ENCODE data around the gene STIMATE. TPM values are rescaled to one million over a fixed set of nuclear protein-coding genes. Genes with fewer than 3 reads are reported as not detected.

STIMATE gene
- total and polyA plus RNA-seq, 9 of the 15 experiments (the other 6 are each of a cell fraction or from before 2014, with no cell fraction given) = 0.14 to 7.7 (median 4.9) TPM

GRCh38 chr3:52939600-52939999 is 42.3 kb upstream of the STIMATE start:
- no peak overlapping the region for H3K4me3 ChIP-seq

More at GRCh38 chr3:52939600-52939999, 42.3 kb upstream of the STIMATE start:
- Histone ChIP-seq H4K20me1 (replicated peaks; ENCODE audit: control insufficient read depth, insufficient read depth, low read length) (no peaks in the 10 kb centered on the region), H3K27ac (ENCODE audit: extremely low read depth, low read depth, low read length) (no peak overlapping the region), H3K4me2 (ENCODE audit: insufficient read depth, low read length) (no peak overlapping the region), H3K27me3 (ENCODE audit: control insufficient read depth in 2 of 2, insufficient read depth in 2 of 2, low read length in 2 of 2) (no peaks in the 10 kb centered on the region), H2AFZ (ENCODE audit: low read depth, low read length) (no peak overlapping the region), H3K9ac (ENCODE audit: insufficient read depth in 1 of 2, low read depth in 2 of 2, low read length in 2 of 2) (no peak overlapping the region), H3K4me1 (replicated peaks in 1 of 2; ENCODE audit: control insufficient read depth in 2 of 2, insufficient read depth in 2 of 2, low read length in 2 of 2) (no peaks in the 10 kb centered on the region; a peak in 1 of 5 replicates), H3K79me2 (ENCODE audit: control insufficient read depth, insufficient read depth, low read length) (no peaks in the 10 kb centered on the region), H3K36me3 (ENCODE audit: control insufficient read depth, insufficient read depth, low read length) (no peaks in the 10 kb centered on the region), H3K9me1 (ENCODE audit: control insufficient read depth, insufficient read depth, low read length) (no peaks in the 10 kb centered on the region), H3K9me3 (replicated peaks; ENCODE audit: control insufficient read depth, insufficient read depth, low read depth, low read length) (no peaks in the 10 kb centered on the region)
- ATAC-seq = no peak
- no peak for DNase-seq (ENCODE audit: extremely low read depth in 1 of 4, low spot score in 3 of 4)
- no peak for FAIRE-seq
- TF ChIP-seq GTF2F1 (IDR thresholded peaks at IDR 0.05; ENCODE audit: low read depth, low read length) (no peak), ZNF316 (IDR thresholded peaks at IDR 0.05) (peak; percentile 76), C11orf30 (IDR thresholded peaks at IDR 0.05; ENCODE audit: low read depth) (peak; percentile 80), MAFG (tag; conservative IDR thresholded peaks at IDR 0.05) (peak; percentile 42; the same call in 1 of the 2 replicates), NFE2 (IDR thresholded peaks at IDR 0.05; ENCODE audit: low read depth) (0 out of 2 replicates have a peak, but pooled peaks have one; percentile 20)
- TF ChIP-seq, protein P1, sequence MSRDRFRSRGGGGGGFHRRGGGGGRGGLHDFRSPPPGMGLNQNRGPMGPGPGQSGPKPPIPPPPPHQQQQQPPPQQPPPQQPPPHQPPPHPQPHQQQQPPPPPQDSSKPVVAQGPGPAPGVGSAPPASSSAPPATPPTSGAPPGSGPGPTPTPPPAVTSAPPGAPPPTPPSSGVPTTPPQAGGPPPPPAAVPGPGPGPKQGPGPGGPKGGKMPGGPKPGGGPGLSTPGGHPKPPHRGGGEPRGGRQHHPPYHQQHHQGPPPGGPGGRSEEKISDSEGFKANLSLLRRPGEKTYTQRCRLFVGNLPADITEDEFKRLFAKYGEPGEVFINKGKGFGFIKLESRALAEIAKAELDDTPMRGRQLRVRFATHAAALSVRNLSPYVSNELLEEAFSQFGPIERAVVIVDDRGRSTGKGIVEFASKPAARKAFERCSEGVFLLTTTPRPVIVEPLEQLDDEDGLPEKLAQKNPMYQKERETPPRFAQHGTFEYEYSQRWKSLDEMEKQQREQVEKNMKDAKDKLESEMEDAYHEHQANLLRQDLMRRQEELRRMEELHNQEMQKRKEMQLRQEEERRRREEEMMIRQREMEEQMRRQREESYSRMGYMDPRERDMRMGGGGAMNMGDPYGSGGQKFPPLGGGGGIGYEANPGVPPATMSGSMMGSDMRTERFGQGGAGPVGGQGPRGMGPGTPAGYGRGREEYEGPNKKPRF (IDR thresholded peaks at IDR 0.05; ENCODE audit: low read depth, low read length) = no peak
- CTCF ChIA-PET (ENCODE audit: low intra/inter-chr PET ratio) = no interaction called here
- POLR2A ChIA-PET = interaction anchor here (1.7 kb wide), 1 partner anchor 13 kb away, joined by 4 read pairs; no protein-coding TSS in a partner anchor
- in situ Hi-C loops (cut with MboI) = no loop called here
- BruUV-seq (replicated peaks) = no TSS peak
- intact Hi-C loops (cut with micrococcal nuclease) = no loop called here

Measured in K562 (cell line).